K562 (cell line): ENCODE results near the gene ACTN3. TPM values are rescaled to one million over a fixed set of nuclear protein-coding genes. Genes with fewer than 3 reads are reported as not detected.

Experiments
- EGR1 ChIP-seq: fragments of 450-650 bp; conservative IDR thresholded peaks from 2 replicates; pipeline ENCODE4 v1.6.1; 2017; ENCODE audit warnings: mild to moderate bottlenecking
- ELF4 ChIP-seq: fragments of 450-650 bp; formaldehyde crosslinking; IDR thresholded peaks from 2 replicates; pipeline ENCODE4 v1.4.0; 2022; ENCODE audit warnings: missing genetic modification characterization
- GTF2B ChIP-seq: IDR thresholded peaks from 2 replicates; pipeline ENCODE4 v1.6.1; 2011; ENCODE audit not compliant: insufficient read length; ENCODE audit errors: extremely low read depth
- HDAC1 ChIP-seq, 2 experiments: fragments of 450-650 bp; IDR thresholded peaks; 2 replicates each; pipeline ENCODE4 v1.6.1; 2016 to 2017; ENCODE audit warnings: inconsistent platforms in 1 of 2, mild to moderate bottlenecking in 1 of 2, moderate library complexity in 1 of 2
- NR0B1 ChIP-seq: fragments of 450-650 bp; IDR thresholded peaks from one replicate; pipeline ENCODE4 v1.6.1; 2018; ENCODE audit warnings: mild to moderate bottlenecking, moderate library complexity; ENCODE audit not compliant: partially characterized antibody
- NR1H2 ChIP-seq: sonication (generic); formaldehyde crosslinking; IDR thresholded peaks from 2 replicates; pipeline ENCODE4 v1.4.0; 2020; ENCODE audit warnings: mild to moderate bottlenecking, missing genetic modification reagents
- PHB ChIP-seq: fragments of 250-450 bp; sonication (Bioruptor Pico); IDR thresholded peaks from 2 replicates; pipeline ENCODE4 v1.5.0; 2021
- SIN3A ChIP-seq, 2 experiments: fragments of 150-350 bp in 1 of 2; IDR thresholded peaks; 2 replicates each; pipeline ENCODE4 v1.6.1; 2011 to 2016; ENCODE audit warnings: borderline replicate concordance in 2 of 2, low read depth in 2 of 2, low read length in 2 of 2, mild to moderate bottlenecking in 2 of 2, moderate library complexity in 2 of 2; ENCODE audit not compliant: control insufficient read depth in 1 of 2
- SMAD1 ChIP-seq: fragments of 150-350 bp; IDR thresholded peaks from 2 replicates; pipeline ENCODE4 v1.6.1; 2014; ENCODE audit warnings: low read length, low read depth; ENCODE audit not compliant: partially characterized antibody
- ZNF140 ChIP-seq: fragments of 250-450 bp; sonication (Bioruptor Pico); IDR thresholded peaks from 2 replicates; pipeline ENCODE4 v1.8.0; 2021; ENCODE audit warnings: moderate library complexity, mild to moderate bottlenecking, inconsistent platforms
- ZNF282 ChIP-seq: sonication (generic); formaldehyde crosslinking; IDR thresholded peaks from 2 replicates; pipeline ENCODE4 v1.8.1; 2023; ENCODE audit warnings: missing genetic modification reagents
- ZNF347 ChIP-seq: fragments of 450-650 bp; formaldehyde crosslinking; IDR thresholded peaks from 2 replicates; pipeline ENCODE4 v1.4.0; 2020; ENCODE audit warnings: low read depth, mild to moderate bottlenecking, moderate library complexity
- ZNF384 ChIP-seq: IDR thresholded peaks from 2 replicates; pipeline ENCODE4 v1.6.1; 2012; ENCODE audit warnings: low read depth, low read length, improper control_type of control experiment
- ZNF696 ChIP-seq: fragments of 250-450 bp; sonication (Bioruptor Pico); conservative IDR thresholded peaks from 2 replicates; pipeline ENCODE4 v1.4.0; 2020; ENCODE audit warnings: mild to moderate bottlenecking, moderate library complexity
- polyA plus RNA-seq, 8 experiments: library from polyadenylated mRNA; depleted of rRNA in 4 of 8; stranded (reverse) in 5 of 8; unstranded in 3 of 8; fragments of >200 nt; fragmentation: Nextera tagmentation in 2 of 8; fragmentation: Illumina TruSeq in 1 of 8; extraction: Ambion mirVana in 2 of 8; extraction: Trizol in 1 of 8; gene quantifications; 2 replicates each; pipeline versions ENCODE4 v1.2.1 to v1.2.3, GENCODE V29; 2011 to 2014; ENCODE audit warnings: inconsistent platforms in 1 of 8, missing spikeins in 1 of 8
- total RNA-seq, 7 experiments: library from RNA; depleted of rRNA in 6 of 7; stranded (reverse); fragments of >200 nt in 6 of 7; fragmentation: Illumina TruSeq in 2 of 7; extraction: Trizol in 2 of 7; gene quantifications; 2 replicates each; pipeline versions ENCODE4 v1.2.1 to v1.2.3, GENCODE V29; 2011 to 2021; ENCODE audit warnings: low replicate concordance in 1 of 7

ACTN3 gene
- total and polyA plus RNA-seq, 9 of the 15 experiments (the other 6 are each of a cell fraction or from before 2014, with no cell fraction given), result not detected

- TF ChIP-seq NR0B1 (no peak), HDAC1 (IDR thresholded peaks at IDR 0.05) (peak in 1 of 2 experiments; percentile 85; a peak in 2 of 4 replicates), ZNF384 (no peak), ZNF282 (CRISPR knock-in tag) (no peak), SIN3A (IDR thresholded peaks at IDR 0.05; ENCODE audit: borderline replicate concordance in 2 of 2, control insufficient read depth in 1 of 2, low read depth in 2 of 2, low read length in 2 of 2) (peak in 1 of 2 experiments; percentile 69; a peak in 1 of 4 replicates), ZNF696 (no peak), NR1H2 (CRISPR knock-in tag) (no peak), ZNF140 (CRISPR knock-in tag) (no peak), SMAD1 (no peak), ELF4 (CRISPR knock-in tag) (0 out of 2 replicates have a peak, but pooled peaks have one; percentile 37), PHB (CRISPR knock-in tag) (no peak), GTF2B (no peak), EGR1 (peak; percentile 32; the same call in 1 of the 2 replicates), ZNF347 (CRISPR knock-in tag) (no peak)
Measured at GRCh38 chr11:66568124-66568916, 21.6 kb downstream of the ACTN3 start, which contains the start of gene CTSF (continued).
